Cardiac septum (tissue), 1 donor: Measurements from ENCODE around the gene CD1E. TPM values are rescaled to one million over a fixed set of nuclear protein-coding genes. Genes with fewer than 3 reads are reported as not detected.
"Not testable (repeated sequence)": the region's sequence is repeated elsewhere in the genome, so short reads cannot be mapped to it uniquely, and the experiment has no call there.

Experiments used
- DNase-seq: peaks from one replicate; pipeline ENCODE4 v3.0.0-alpha.2; 2020; ENCODE audit warnings: low spot score
- intact Hi-C: fragments of 100-400 bp; cut with DNase I; formaldehyde crosslinking; loops from one replicate; pipeline ENCODE4 v1.14.0; 2022
- long read RNA-seq: library from polyadenylated mRNA; unstranded; transcript quantifications from one replicate; pipeline ENCODE4 v2.0.0, GENCODE V29; 2021
- total RNA-seq: library from RNA; stranded (reverse); fragmentation: NEBNext Ultra II Directional; extraction: Animal tissue kit (Norgen Biotek cat#: 25700); gene quantifications from one replicate; pipeline ENCODE4 v1.2.1, GENCODE V29; 2021
- donor health status: DM: no; HTN: no; CAD: no.

Gene CD1E
- not detected for total RNA-seq
- long read RNA-seq, result 0 reads

- intact Hi-C loops, result no loop called here
- DNase-seq, result no peak
These were observed at the start of gene CD1E for GRCh38 chr1:158353303-158354075. CD1E (plus strand) TSS chr1:158353894; CDS start chr1:158353989, 95 bp downstream.

DNA sequence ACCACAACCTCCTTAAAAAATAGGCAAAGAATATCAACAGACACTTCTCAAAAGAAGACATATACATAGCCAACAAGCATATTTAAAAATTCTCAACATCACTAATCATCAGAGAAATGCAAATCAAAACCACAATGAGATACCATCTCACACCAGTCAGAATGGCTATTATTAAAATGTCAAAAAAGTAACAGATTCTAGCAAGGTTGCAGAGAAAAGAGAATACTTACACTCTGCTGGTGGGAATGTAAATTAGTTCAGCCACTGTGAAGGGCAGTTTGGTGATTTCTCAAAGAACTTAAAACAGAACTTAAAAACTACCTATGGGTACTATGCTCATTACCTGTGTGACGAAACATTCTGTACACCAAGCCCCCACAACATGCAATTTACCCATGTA is 43.1 kb upstream of the CD1E start:
- DNase-seq, result no peak
- intact Hi-C loops, result no loop called here

DNA sequence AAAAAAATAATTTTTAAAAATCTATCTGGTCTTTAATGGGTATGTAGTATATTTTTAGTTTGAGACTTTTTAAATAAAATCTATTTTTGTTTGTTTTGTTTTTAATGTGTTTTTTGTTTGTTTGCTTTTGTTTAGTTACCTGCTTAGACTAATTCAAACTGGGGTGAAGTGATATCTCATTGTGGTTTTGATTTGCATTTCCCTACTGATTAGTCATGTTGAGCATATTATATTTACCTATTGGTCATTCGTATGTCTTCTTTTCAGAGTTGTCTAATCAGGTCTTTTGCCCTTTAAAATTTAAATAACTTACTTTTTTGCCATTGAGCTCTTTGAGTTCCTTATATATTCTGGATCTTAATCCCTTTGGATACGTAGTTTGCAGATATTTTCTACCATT is 42.6 kb upstream of the CD1E start:
- intact Hi-C loops, result no loop called here
- no peak for DNase-seq

GRCh38 chr1:158323866-158324265 is 29.8 kb upstream of the CD1E start:
- no peak for DNase-seq
- intact Hi-C loops, result no loop called here

- DNase-seq, result no peak
- intact Hi-C loops, result no loop called here
These were observed 29.3 kb upstream of the CD1E start for GRCh38 chr1:158324395-158324794.

- intact Hi-C loops, result no loop called here
- no peak for DNase-seq
These were observed 26.2 kb upstream of the CD1E start for GRCh38 chr1:158327481-158327880.

DNA sequence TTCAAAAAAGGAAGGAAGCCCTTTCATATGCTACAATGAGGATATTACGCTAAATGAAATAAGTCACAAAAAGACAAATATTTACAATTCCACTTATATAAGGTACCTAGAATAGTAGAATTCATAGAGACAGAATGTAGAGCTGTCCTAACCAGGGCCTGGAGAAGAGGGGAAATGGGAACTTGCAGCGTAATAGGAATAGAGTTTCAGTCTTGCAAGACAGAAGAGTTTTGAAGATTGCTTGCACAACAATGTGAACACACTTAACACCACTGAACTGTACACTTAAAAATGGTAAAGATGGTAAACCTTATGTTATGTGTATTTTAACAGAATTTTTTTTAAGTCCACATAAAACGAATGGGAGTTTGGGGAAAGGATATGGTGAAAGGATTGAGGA is 25.3 kb upstream of the CD1E start:
- intact Hi-C loops, result no loop called here
- no peak for DNase-seq

GRCh38 chr1:158329300-158329699 is 24.4 kb upstream of the CD1E start:
- intact Hi-C loops, result no loop called here
- no peak for DNase-seq

- no peak for DNase-seq
- intact Hi-C loops, result no loop called here
These were observed 24.0 kb upstream of the CD1E start for GRCh38 chr1:158329733-158330132.

GRCh38 chr1:158330391-158331105 is 23.1 kb upstream of the CD1E start:
- intact Hi-C loops, result no loop called here
- DNase-seq, result no peak

DNA sequence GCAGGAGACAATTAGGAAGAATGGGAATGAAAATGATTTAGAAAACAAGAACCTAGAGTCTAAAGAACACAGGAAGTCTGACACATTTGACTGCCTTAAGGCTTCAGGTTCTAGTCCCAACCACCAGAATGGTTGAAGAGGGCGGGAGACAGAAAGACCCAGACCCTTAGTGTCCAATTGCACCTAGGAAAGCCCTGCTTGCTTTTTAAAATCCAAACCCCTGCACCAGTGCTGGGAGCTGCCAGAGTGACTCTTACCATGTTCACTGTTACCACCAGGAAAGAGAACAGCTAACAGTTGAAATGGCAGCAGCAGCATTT is 22.6 kb upstream of the CD1E start:
- intact Hi-C loops, result no loop called here
- no peak for DNase-seq

DNA sequence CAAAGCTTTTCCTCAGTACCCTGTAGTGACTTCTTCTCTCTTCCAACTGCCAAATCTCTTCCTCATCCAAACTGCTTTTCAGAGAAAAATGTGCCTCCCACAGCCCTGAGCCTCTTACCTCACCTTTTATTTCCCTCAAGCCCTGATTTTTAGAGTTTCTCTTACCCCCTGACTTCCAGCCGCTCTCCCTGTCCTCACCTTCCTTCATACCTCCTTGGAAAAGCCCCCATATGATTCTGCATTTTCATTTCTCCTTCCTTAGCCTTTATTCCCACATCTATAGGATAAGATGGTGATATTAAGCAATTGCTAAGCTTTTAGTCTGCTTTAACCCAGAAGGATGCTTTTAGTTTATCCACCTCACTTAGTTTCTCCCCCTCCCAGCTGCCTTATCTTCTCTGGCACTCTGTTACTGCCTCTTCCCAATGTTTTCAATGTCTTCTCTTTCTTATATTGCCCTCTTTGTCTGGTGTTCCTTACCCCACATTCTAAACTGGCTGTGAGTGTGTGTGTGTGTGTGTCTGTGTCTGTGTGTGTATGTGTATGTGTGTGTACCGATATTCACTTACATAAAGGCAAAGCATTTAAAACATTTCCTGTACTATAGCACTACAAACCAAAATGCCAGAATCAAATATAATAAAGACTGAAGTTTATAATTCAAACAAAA is 22.1 kb upstream of the CD1E start, which contains the start of gene CD1B:
Gene CD1B, minus strand, starts transcription at position 51 of the 670 bp plus-strand sequence. CDS start 108 bp downstream, outside the sequence.
- DNase-seq, result no peak
- intact Hi-C loops, result no loop called here

GRCh38 chr1:158333405-158334155 is 20.1 kb upstream of the CD1E start:
- no peak for DNase-seq
- intact Hi-C loops, result no loop called here

- DNase-seq, result no peak
- intact Hi-C loops, result no loop called here
These were observed 19.0 kb upstream of the CD1E start for GRCh38 chr1:158334526-158335212.

- intact Hi-C loops, result no loop called here
- no peak for DNase-seq
These were observed 18.5 kb upstream of the CD1E start for GRCh38 chr1:158335213-158335532.

GRCh38 chr1:158336413-158336812 is 17.3 kb upstream of the CD1E start:
- DNase-seq, intact Hi-C loops: not testable (repeated sequence)

- intact Hi-C loops, DNase-seq: not testable (repeated sequence)
These were observed 4.7 kb upstream of the CD1E start for GRCh38 chr1:158348946-158349345.

DNA sequence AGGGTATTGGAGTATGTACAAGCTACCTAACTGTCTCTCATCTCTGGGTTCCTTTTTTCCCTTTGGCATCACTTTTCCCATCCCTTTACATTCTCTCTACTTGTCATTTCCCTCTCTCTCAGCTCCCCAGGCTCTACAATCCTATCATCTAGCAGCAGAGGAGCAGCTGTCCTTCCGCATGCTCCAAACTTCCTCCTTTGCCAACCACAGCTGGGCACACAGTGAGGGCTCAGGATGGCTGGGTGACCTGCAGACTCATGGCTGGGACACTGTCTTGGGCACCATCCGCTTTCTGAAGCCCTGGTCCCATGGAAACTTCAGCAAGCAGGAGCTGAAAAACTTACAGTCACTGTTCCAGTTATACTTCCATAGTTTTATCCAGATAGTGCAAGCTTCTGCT is 561 bp downstream of the CD1E start:
- DNase-seq, result no peak
- intact Hi-C loops, result no loop called here

DNA sequence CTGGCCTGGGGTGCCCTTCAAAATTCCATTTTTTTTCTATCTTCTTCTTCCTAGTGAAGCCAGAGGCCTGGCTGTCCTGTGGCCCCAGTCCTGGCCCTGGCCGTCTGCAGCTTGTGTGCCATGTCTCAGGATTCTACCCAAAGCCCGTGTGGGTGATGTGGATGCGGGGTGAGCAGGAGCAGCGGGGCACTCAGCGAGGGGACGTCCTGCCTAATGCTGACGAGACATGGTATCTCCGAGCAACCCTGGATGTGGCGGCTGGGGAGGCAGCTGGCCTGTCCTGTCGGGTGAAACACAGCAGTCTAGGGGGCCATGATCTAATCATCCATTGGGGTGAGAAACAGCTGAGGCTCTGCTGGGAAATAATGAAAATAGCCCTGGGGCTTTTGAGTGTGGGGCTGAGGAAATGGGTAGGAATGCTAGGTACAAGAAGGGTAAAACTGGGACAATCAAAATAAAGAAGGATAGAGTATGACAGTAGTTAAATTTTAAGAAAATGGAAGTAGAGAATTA is 2.1 kb downstream of the CD1E start:
- no peak for DNase-seq
- intact Hi-C loops, result no loop called here
